K562 (cell line): ENCODE measurements around the gene TSR3. TPM values are rescaled to one million over a fixed set of nuclear protein-coding genes. Genes with fewer than 3 reads are reported as not detected.

Experiments
- ATAC-seq: fragments of 200-7000 bp; cut with Tn5 transposase; 3 replicates; pipeline ENCODE4 v1.9.1; 2020; ENCODE audit warnings: moderate library complexity
- BruUV-seq: library from RNA; stranded (reverse); fragments of 400-500 nt; replicated peaks from 2 replicates; lab custom pipeline; 2021; lab: Mats Ljungman, UMichigan
- CTCF ChIA-PET: fragments of 300-600 bp; formaldehyde crosslinking; extraction: SDS; loops from one replicate; lab custom pipeline; 2021; ENCODE audit warnings: low intra/inter-chr PET ratio; lab: Yijun Ruan, JAX
- POLR2A ChIA-PET: fragments of 300-600, 350-650 bp; sonication (Branson Sonifier 250); formaldehyde crosslinking; extraction: SDS; loops from one replicate; lab custom pipeline; 2021; ENCODE audit warnings: antibody characterized with exemption, inconsistent platforms; lab: Yijun Ruan, JAX
- DNase-seq, 4 experiments: peaks; one replicate each; pipeline versions ENCODE4 v3.0.0 to v3.0.0-alpha.2; 2011 to 2018; ENCODE audit warnings: low spot score in 3 of 4, mixed read lengths in 3 of 4; ENCODE audit errors: extremely low read depth in 1 of 4
- FAIRE-seq: peaks from 2 replicates; lab custom pipeline; 2011; peaks lifted over from hg19 to GRCh38; lab: Jason Lieb, UNC
- H2AFZ ChIP-seq: 2 replicates; pipeline ENCODE4 v1.6.0; 2011; ENCODE audit warnings: low read depth, low read length, control low read depth, inconsistent platforms
- H3K27ac ChIP-seq: fragments of 200-600 bp; 3 replicates; pipeline ENCODE4 v1.8.0; 2011; ENCODE audit warnings: low read depth, mild to moderate bottlenecking, control low read depth, inconsistent platforms, low read length, moderate library complexity, mixed read lengths; ENCODE audit errors: extremely low read depth
- H3K27me3 ChIP-seq, 2 experiments: fragments of 300-600 bp in 1 of 2; 2 replicates in 1 of 2; 3 replicates in 1 of 2; pipeline versions ENCODE4 v1.6.0 to v1.8.0; 2011; ENCODE audit warnings: inconsistent platforms in 2 of 2, low read length in 2 of 2, mild to moderate bottlenecking in 1 of 2, mixed read lengths in 1 of 2, moderate library complexity in 1 of 2; ENCODE audit not compliant: control insufficient read depth in 2 of 2, insufficient read depth in 2 of 2
- H3K36me3 ChIP-seq: fragments of 300-600 bp; 3 replicates; pipeline ENCODE4 v1.8.0; 2011; ENCODE audit warnings: mild to moderate bottlenecking, low read length, inconsistent platforms; ENCODE audit not compliant: control insufficient read depth, insufficient read depth
- H3K4me1 ChIP-seq, 2 experiments: fragments of 200-600 bp in 1 of 2; replicated peaks in 1 of 2; 2 replicates in 1 of 2; 3 replicates in 1 of 2; pipeline versions ENCODE4 v1.5.1 to v1.8.0; 2011; ENCODE audit warnings: inconsistent platforms in 2 of 2, low read length in 2 of 2, mild to moderate bottlenecking in 1 of 2, mixed read lengths in 1 of 2, moderate library complexity in 1 of 2; ENCODE audit not compliant: control insufficient read depth in 2 of 2, insufficient read depth in 2 of 2
- H3K4me2 ChIP-seq: 2 replicates; pipeline ENCODE4 v1.6.1; 2011; ENCODE audit warnings: low read length, control low read depth, inconsistent platforms, mixed read lengths; ENCODE audit not compliant: insufficient read depth
- H3K4me3 ChIP-seq: fragments of 200-600 bp; sonication (generic), shearing (Covaris generic); 2 replicates; pipeline ENCODE4 v1.5.1; 2016; ENCODE audit warnings: control low read depth, inconsistent platforms
- H3K79me2 ChIP-seq: fragments of 200-600 bp; 3 replicates; pipeline ENCODE4 v1.8.0; 2011; ENCODE audit warnings: low read length, inconsistent platforms; ENCODE audit not compliant: control insufficient read depth, insufficient read depth
- H3K9ac ChIP-seq, 2 experiments: 2 replicates each; pipeline versions ENCODE4 v1.6.0 to v1.6.1; 2011; ENCODE audit warnings: low read depth in 2 of 2, low read length in 2 of 2, control low read depth in 1 of 2, inconsistent platforms in 1 of 2, mild to moderate bottlenecking in 1 of 2, mixed read lengths in 1 of 2; ENCODE audit not compliant: insufficient read depth in 1 of 2
- H3K9me1 ChIP-seq: one replicate; pipeline ENCODE4 v1.6.0; 2011; ENCODE audit warnings: inconsistent platforms, mild to moderate bottlenecking, low read length, moderate library complexity; ENCODE audit not compliant: control insufficient read depth, insufficient read depth
- H3K9me3 ChIP-seq: replicated peaks from 2 replicates; pipeline ENCODE4 v1.5.1; 2011; ENCODE audit warnings: low read depth, low read length, inconsistent platforms; ENCODE audit not compliant: control insufficient read depth, insufficient read depth
- H4K20me1 ChIP-seq: replicated peaks from 2 replicates; pipeline ENCODE4 v1.6.1; 2011; ENCODE audit warnings: low read length, inconsistent platforms, mixed read lengths; ENCODE audit not compliant: control insufficient read depth, insufficient read depth
- EGR1 ChIP-seq: fragments of 450-650 bp; conservative IDR thresholded peaks from 2 replicates; pipeline ENCODE4 v1.6.1; 2017; ENCODE audit warnings: mild to moderate bottlenecking
- HDAC3 ChIP-seq: fragments of 450-650 bp; IDR thresholded peaks from 2 replicates; pipeline ENCODE4 v1.6.1; 2018; ENCODE audit warnings: borderline replicate concordance, mild to moderate bottlenecking, moderate library complexity; ENCODE audit not compliant: partially characterized antibody
- NCOR1 ChIP-seq: fragments of 450-650 bp; IDR thresholded peaks from 2 replicates; pipeline ENCODE4 v1.6.1; 2016; ENCODE audit warnings: mild to moderate bottlenecking, moderate library complexity
- SAFB ChIP-seq: fragments of 200-400 bp; formaldehyde crosslinking; IDR thresholded peaks from 2 replicates; pipeline ENCODE4 v1.6.1; 2017; ENCODE audit warnings: low read depth, low read length, borderline replicate concordance
- SETDB1 ChIP-seq: IDR thresholded peaks from one replicate; pipeline ENCODE4 v1.6.1; 2012; ENCODE audit warnings: low read length, control low read depth, inconsistent platforms
- SMAD4 ChIP-seq: fragments of 250-450 bp; sonication (Bioruptor Pico); conservative IDR thresholded peaks from 2 replicates; pipeline ENCODE4 v1.8.0; 2021; ENCODE audit warnings: inconsistent platforms, mild to moderate bottlenecking, moderate library complexity
- VEZF1 ChIP-seq: fragments of 200-800 bp; sonication (Bioruptor generic); IDR thresholded peaks from 2 replicates; pipeline ENCODE4 v1.6.1; 2017; ENCODE audit warnings: missing genetic modification characterization, missing compliant biosample characterization
- WGBS: fragments of 100-300 bp; shearing (Covaris generic); methylation state at CpG from one replicate; pipeline ENCODE4 v1.1.6; 2016; ENCODE audit warnings: low coverage, mixed read lengths; ENCODE audit not compliant: insufficient coverage; ENCODE audit errors: missing lambda C conversion rate; 5-methylcytosine and 5-hydroxymethylcytosine counted together
- in situ Hi-C: fragments of 300-500 bp; cut with MboI; formaldehyde crosslinking; loops from 4 replicates; pipeline ENCODE4 v1.15.0; 2018; ENCODE audit warnings: inconsistent platforms, mixed read lengths
- intact Hi-C: fragments of 100-400 bp; cut with micrococcal nuclease; formaldehyde crosslinking; loops from 2 replicates; pipeline ENCODE4 v1.14.2; 2022
- polyA plus RNA-seq, 8 experiments: library from polyadenylated mRNA; depleted of rRNA in 4 of 8; stranded (reverse) in 5 of 8; unstranded in 3 of 8; fragments of >200 nt; fragmentation: Nextera tagmentation in 2 of 8; fragmentation: Illumina TruSeq in 1 of 8; extraction: Ambion mirVana in 2 of 8; extraction: Trizol in 1 of 8; gene quantifications; 2 replicates each; pipeline versions ENCODE4 v1.2.1 to v1.2.3, GENCODE V29; 2011 to 2014; ENCODE audit warnings: inconsistent platforms in 1 of 8, missing spikeins in 1 of 8
- total RNA-seq, 7 experiments: library from RNA; depleted of rRNA in 6 of 7; stranded (reverse); fragments of >200 nt in 6 of 7; fragmentation: Illumina TruSeq in 2 of 7; extraction: Trizol in 2 of 7; gene quantifications; 2 replicates each; pipeline versions ENCODE4 v1.2.1 to v1.2.3, GENCODE V29; 2011 to 2021; ENCODE audit warnings: low replicate concordance in 1 of 7

Gene TSR3
- total and polyA plus RNA-seq, 9 of the 15 experiments (the other 6 are each of a cell fraction or from before 2014, with no cell fraction given), result 1.5 to 74.8 (median 16.5) TPM

GRCh38 chr16:1354815-1355540 lies 3.3 kb upstream of the TSR3 start:
- ChIA-PET CTCF (no interaction called here), POLR2A (interaction anchor here (0.9 to 1.2 kb wide), 2 partner anchors 9 to 24 kb away, joined by 3 read pairs; no protein-coding TSS in a partner anchor)
- Histone ChIP-seq H4K20me1 (peaks cover 4% of the 10 kb centered on the region), H3K27me3 (no peaks in the 10 kb centered on the region), H3K79me2 (peaks cover 49% of the 10 kb centered on the region), H3K4me1 (peaks cover 4 to 73% of the 10 kb centered on the region in 2 experiments; a peak in 3 of 5 replicates), H2AFZ (no peak overlapping the region), H3K9ac (peak overlapping the region in 1 of 2 experiments; percentile 78; a peak in 2 of 4 replicates), H3K9me1 (no peaks in the 10 kb centered on the region), H3K27ac (no peak overlapping the region), H3K36me3 (peaks cover 8% of the 10 kb centered on the region; the same call in 1 of the 3 replicates), H3K9me3 (no peaks in the 10 kb centered on the region), H3K4me3 (no peak overlapping the region), H3K4me2 (no peak overlapping the region)
- BruUV-seq, result no TSS peak
- DNase-seq, result peak in 2 of 4 experiments; percentile 51 to 59
- no peak for FAIRE-seq
- TF ChIP-seq SAFB, result peak; percentile 85
- TF ChIP-seq HDAC3, result no peak
- no peak for TF ChIP-seq SETDB1
- peak; percentile 47 for TF ChIP-seq NCOR1
- TF ChIP-seq EGR1, result 0 out of 2 replicates have a peak, but pooled peaks have one; percentile 22
- peak; percentile 78 for TF ChIP-seq SMAD4 (CRISPR knock-in tag)
- peak; percentile 13; the same call in 1 of the 2 replicates for TF ChIP-seq VEZF1 (CRISPR knock-in tag)
- in situ Hi-C loops (no loop called here), intact Hi-C loops (no loop called here)
- 43% methylated on average over 23 of the region's 49 CpGs for WGBS
- ATAC-seq, result no peak
